AG04449 (cell line): ENCODE results near the gene BRD9.
"Not testable (repeated sequence)": the region's sequence is repeated elsewhere in the genome, so short reads cannot be mapped to it uniquely, and the experiment has no call there.

Source experiments
- CTCF ChIA-PET: fragments of 350-600 bp; formaldehyde crosslinking; extraction: SDS; loops from one replicate; lab custom pipeline; 2021; ENCODE audit warnings: antibody characterized with exemption; lab: Yijun Ruan, JAX
- POLR2A ChIA-PET: fragments of 400-600, 350-600 bp; formaldehyde crosslinking; extraction: SDS; loops from one replicate; lab custom pipeline; 2020; ENCODE audit warnings: antibody characterized with exemption, inconsistent platforms; lab: Yijun Ruan, JAX
- DNase-seq: peaks from one replicate; pipeline ENCODE4 v3.0.0-alpha.2; 2010; ENCODE audit warnings: low read depth, low spot score
- H3K4me3 ChIP-seq: 2 replicates; pipeline ENCODE4 v1.5.1; 2011; ENCODE audit warnings: low read depth, mild to moderate bottlenecking, control low read depth, low read length
- CTCF ChIP-seq: IDR thresholded peaks from one replicate; pipeline ENCODE4 v1.5.1; 2011; ENCODE audit warnings: mild to moderate bottlenecking, moderate library complexity, low read length, control low read depth, inconsistent platforms; ENCODE audit not compliant: insufficient read depth; ENCODE audit errors: missing control alignments

BRD9 gene

DNA sequence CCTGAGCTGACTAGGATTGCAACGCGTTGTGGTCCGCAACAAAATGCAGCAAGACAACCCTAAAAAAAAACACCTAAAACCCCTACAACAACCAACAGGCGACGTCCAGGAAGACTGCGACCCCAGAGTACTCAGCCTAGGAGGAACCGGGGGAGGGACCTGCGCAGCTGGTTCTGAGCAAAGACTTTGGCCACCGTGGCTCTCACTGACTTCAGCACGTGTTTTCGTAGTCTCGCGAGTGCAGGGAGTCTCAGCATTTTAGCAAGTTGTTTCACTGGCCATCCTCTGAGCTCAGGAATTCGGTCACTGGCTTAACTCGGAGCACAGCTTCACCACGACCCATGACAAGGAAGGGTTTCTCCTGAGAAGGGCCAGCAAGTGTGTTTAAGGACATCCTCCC is 33.2 kb downstream of the BRD9 start:
- no peak overlapping the region for H3K4me3 ChIP-seq
- POLR2A ChIA-PET = no interaction called here
- CTCF ChIA-PET = interaction anchor here (1.2 kb wide), 1 partner anchor 191 kb away, joined by 3 read pairs; no protein-coding TSS in a partner anchor
- no peak for DNase-seq
- TF ChIP-seq CTCF = no peak

DNA sequence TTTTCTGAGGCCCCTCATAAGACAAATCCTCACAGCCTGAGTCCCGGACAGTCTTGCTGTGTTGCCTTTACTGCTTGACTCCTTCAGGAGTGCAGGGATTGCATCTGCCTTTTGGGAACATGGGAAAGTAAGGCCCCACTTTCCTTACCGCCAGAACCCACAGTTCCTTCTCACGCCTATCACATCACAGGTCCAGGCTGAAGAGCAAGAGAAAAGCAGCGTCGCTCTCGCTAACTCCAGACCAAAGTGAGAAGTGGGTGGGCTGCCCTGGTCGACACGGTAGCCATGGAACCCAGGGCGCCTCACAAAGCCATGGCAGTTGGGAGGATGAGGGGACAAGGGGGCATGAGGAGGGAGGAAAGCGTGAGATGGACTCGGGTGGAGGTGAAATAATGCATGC is 33.9 kb downstream of the BRD9 start:
- CTCF ChIA-PET = no interaction called here
- DNase-seq = no peak
- no peak overlapping the region for H3K4me3 ChIP-seq
- POLR2A ChIA-PET = no interaction called here
- no peak for TF ChIP-seq CTCF

DNA sequence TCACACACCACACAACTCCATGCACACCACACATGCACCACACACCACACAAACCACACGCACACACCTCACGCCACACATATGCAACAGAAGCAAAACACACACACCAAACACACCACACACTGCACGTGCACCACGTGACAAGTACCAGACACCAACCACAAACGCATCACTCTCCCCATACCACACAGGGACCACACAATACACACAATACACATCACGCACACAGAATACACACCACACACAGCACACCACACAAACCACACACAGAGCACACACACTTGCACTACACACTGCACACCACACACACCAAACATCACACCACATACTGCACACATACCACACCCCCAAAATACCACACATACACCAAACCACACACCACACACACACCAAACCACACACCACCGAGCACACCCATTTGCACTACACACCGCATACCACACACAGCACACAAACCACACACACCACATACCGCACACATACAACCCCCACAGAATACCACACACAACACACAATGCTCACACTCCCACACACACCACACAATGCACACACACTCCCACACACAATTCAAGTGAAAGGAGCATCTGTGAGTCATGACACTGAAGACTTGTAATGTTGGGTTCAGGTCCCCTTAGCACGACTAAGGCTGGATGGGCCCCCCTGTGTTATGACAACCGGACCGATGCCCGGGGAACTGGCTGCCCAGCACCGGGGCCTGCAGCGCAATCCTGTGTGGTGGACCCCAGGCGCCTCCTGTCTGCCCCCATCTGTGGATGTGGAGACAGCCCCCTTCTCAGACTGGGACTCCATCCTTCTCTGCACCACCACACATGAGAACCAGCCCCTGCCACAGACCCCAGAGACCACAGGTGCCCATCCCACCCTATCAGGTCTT is 35.8 kb downstream of the BRD9 start:
- H3K4me3 ChIP-seq = no peak overlapping the region
- DNase-seq = no peak
- no peak for TF ChIP-seq CTCF
- ChIA-PET CTCF (no interaction called here), POLR2A (no interaction called here)

DNA sequence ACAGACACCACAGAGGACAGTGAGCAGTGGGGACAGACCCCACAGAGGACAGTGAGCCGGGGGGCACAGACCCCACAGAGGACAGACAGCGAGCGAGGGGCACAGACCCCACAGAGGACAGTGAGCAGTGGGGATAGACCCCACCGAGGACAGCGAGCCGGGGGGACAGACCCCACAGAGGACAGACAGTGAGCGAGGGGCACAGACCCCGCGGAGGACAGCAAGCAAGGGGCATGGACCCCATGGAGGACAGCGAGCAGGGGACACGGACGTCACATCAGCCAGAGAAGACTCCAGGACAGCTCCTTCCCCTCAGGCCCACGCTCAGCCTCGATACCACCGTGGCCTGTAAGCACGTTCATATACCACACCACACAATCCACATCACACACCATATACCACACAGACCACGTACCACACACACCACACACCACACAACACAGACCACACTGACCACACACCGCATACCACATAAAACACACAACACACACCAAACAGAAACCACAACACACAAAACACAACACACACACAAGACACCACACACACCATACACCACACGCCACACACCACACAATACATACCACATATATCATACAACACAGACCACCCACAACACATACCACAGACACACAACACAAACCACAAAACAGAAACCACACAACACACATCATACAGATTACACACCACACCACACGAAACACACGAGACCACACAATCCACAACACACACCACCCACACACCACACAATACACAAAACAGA is 36.6 kb downstream of the BRD9 start:
- H3K4me3 ChIP-seq = no peak overlapping the region
- ChIA-PET CTCF (no interaction called here), POLR2A (no interaction called here)
- TF ChIP-seq CTCF = no peak
- no peak for DNase-seq

- ChIA-PET CTCF (no interaction called here), POLR2A (no interaction called here)
- no peak overlapping the region for H3K4me3 ChIP-seq
- DNase-seq = no peak
- TF ChIP-seq CTCF = no peak
Observed at GRCh38 chr5:854966-855743, 37.4 kb downstream of the BRD9 start.

DNA sequence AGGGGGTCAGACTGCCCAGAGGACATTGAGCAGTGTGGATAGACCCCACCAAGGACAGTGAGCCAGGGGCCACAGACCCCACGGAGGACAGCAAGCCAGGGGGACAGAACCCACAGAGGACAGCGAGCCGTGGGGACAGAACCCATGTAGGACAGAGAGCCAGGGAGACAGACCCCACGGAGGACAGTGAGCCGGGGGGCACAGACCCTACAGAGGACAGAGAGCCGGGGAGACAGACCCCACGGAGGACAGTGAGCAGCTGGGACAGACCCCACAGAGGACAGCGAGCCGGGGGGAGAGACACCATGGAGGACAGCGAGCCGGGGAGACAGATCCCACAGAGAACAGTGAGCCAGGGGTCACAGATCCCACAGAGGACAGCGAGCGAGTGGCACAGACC is 38.4 kb downstream of the BRD9 start:
- DNase-seq = no peak
- H3K4me3 ChIP-seq = no peak overlapping the region
- TF ChIP-seq CTCF = no peak
- ChIA-PET POLR2A (no interaction called here), CTCF (no interaction called here)

GRCh38 chr5:853416-854090 is 39.0 kb downstream of the BRD9 start:
- H3K4me3 ChIP-seq, CTCF ChIA-PET, POLR2A ChIA-PET: not testable (repeated sequence)

More at GRCh38 chr5:853416-854090, 39.0 kb downstream of the BRD9 start:
- not testable (repeated sequence) for DNase-seq
